HEK293 (cell line): ENCODE data around the gene VRK2.

Experiments used
- CTCF ChIA-PET: fragments of 350-600 bp; formaldehyde crosslinking; extraction: SDS; loops from one replicate; lab custom pipeline; 2021; ENCODE audit warnings: antibody characterized with exemption; lab: Yijun Ruan, JAX
- POLR2A ChIA-PET: fragments of 300-600 bp; formaldehyde crosslinking; extraction: SDS; loops from one replicate; lab custom pipeline; 2020; ENCODE audit warnings: antibody characterized with exemption, inconsistent platforms; lab: Yijun Ruan, JAX
- H3K27ac ChIP-seq: fragments of 200-500 bp; sonication (Bioruptor generic); 2 replicates; pipeline ENCODE4 v1.5.1; 2014; ENCODE audit warnings: low read depth, low read length, control low read depth, inconsistent platforms; ENCODE audit errors: extremely low read depth
- H3K36me3 ChIP-seq, 2 experiments: fragments of 200-500 bp in 1 of 2; sonication (Bioruptor generic) in 1 of 2; 1 replicate in 1 of 2; 2 replicates in 1 of 2; pipeline ENCODE4 v1.5.1; 2014 to 2017; ENCODE audit warnings: inconsistent platforms in 2 of 2, low read length in 2 of 2; ENCODE audit not compliant: control insufficient read depth in 2 of 2, insufficient read depth in 1 of 2
- H3K4me1 ChIP-seq: fragments of 200-500 bp; sonication (Bioruptor generic); 2 replicates; pipeline ENCODE4 v1.5.1; 2014; ENCODE audit warnings: mild to moderate bottlenecking, low read length, inconsistent platforms; ENCODE audit not compliant: control insufficient read depth, insufficient read depth
- H3K4me3 ChIP-seq: 2 replicates; pipeline ENCODE4 v1.5.1; 2011; ENCODE audit warnings: low read depth, mild to moderate bottlenecking, control low read depth, low read length, moderate library complexity
- H3K9me3 ChIP-seq: fragments of 200-500 bp; sonication (Bioruptor generic); 2 replicates; pipeline ENCODE4 v1.5.1; 2014; ENCODE audit warnings: low read depth, low read length, inconsistent platforms; ENCODE audit not compliant: control insufficient read depth, insufficient read depth
- AEBP2 ChIP-seq: fragments of 450-650 bp; formaldehyde crosslinking; IDR thresholded peaks from 2 replicates; pipeline ENCODE4 v1.5.1; 2016; ENCODE audit warnings: missing biosample characterization, missing genetic modification characterization, borderline replicate concordance
- BCL11A ChIP-seq: fragments of 450-650 bp; formaldehyde crosslinking; IDR thresholded peaks from 2 replicates; pipeline ENCODE4 v1.5.1; 2016; ENCODE audit warnings: low read depth, missing biosample characterization, missing genetic modification characterization
- GLIS1 ChIP-seq: fragments of 450-650 bp; formaldehyde crosslinking; IDR thresholded peaks from 2 replicates; pipeline ENCODE4 v1.5.1; 2016; ENCODE audit warnings: missing biosample characterization, missing genetic modification characterization
- KLF10 ChIP-seq: fragments of 450-650 bp; IDR thresholded peaks from 2 replicates; pipeline ENCODE4 v1.5.1; 2018; ENCODE audit warnings: missing biosample characterization, mild to moderate bottlenecking, missing genetic modification characterization
- PRDM1 ChIP-seq: fragments of 450-650 bp; formaldehyde crosslinking; IDR thresholded peaks from 2 replicates; pipeline ENCODE4; 2016; ENCODE audit warnings: missing biosample characterization, missing genetic modification characterization
- WT1 ChIP-seq: fragments of 450-650 bp; formaldehyde crosslinking; IDR thresholded peaks from 2 replicates; pipeline ENCODE4 v1.5.1; 2016; ENCODE audit warnings: missing biosample characterization, missing genetic modification characterization
- ZNF140 ChIP-seq: fragments of 450-650 bp; formaldehyde crosslinking; IDR thresholded peaks from 2 replicates; pipeline ENCODE4 v1.5.1; 2016; ENCODE audit warnings: missing biosample characterization, missing genetic modification characterization
- ZNF148 ChIP-seq: fragments of 450-650 bp; formaldehyde crosslinking; IDR thresholded peaks from 2 replicates; pipeline ENCODE4 v1.5.0; 2017; ENCODE audit warnings: missing biosample characterization, missing genetic modification characterization, borderline replicate concordance
- ZNF214 ChIP-seq: fragments of 450-650 bp; formaldehyde crosslinking; IDR thresholded peaks from 2 replicates; pipeline ENCODE4 v1.5.1; 2017; ENCODE audit warnings: missing biosample characterization, mild to moderate bottlenecking, missing genetic modification characterization, borderline replicate concordance
- ZNF391 ChIP-seq: fragments of 450-650 bp; formaldehyde crosslinking; IDR thresholded peaks from 2 replicates; pipeline ENCODE4 v1.5.1; 2016; ENCODE audit warnings: low read depth, missing biosample characterization, missing genetic modification characterization, borderline replicate concordance
- ZNF530 ChIP-seq: fragments of 450-650 bp; formaldehyde crosslinking; IDR thresholded peaks from 2 replicates; pipeline ENCODE4 v1.5.1; 2016; ENCODE audit warnings: low read depth, missing biosample characterization, missing genetic modification characterization
- ZNF704 ChIP-seq: fragments of 450-650 bp; formaldehyde crosslinking; IDR thresholded peaks from 2 replicates; pipeline ENCODE4 v1.5.1; 2016; ENCODE audit warnings: missing biosample characterization, missing genetic modification characterization
- ZSCAN30 ChIP-seq: fragments of 450-650 bp; IDR thresholded peaks from 2 replicates; pipeline ENCODE4 v1.5.1; 2018; ENCODE audit warnings: missing biosample characterization, mild to moderate bottlenecking, missing genetic modification characterization, moderate library complexity

VRK2 gene

GRCh38 chr2:58137221-58137620, 90.6 kb downstream of the VRK2 start:
- H3K27ac ChIP-seq = no peak overlapping the region
- TF ChIP-seq GLIS1 (tag by site-specific recombination) (no peak), ZNF530 (tag by site-specific recombination) (no peak), ZNF704 (tag by site-specific recombination) (no peak), BCL11A (tag by site-specific recombination) (no peak), ZNF140 (tag by site-specific recombination) (no peak), ZNF391 (tag by site-specific recombination) (no peak), ZSCAN30 (no peak), KLF10 (tag by site-specific recombination) (no peak), ZNF214 (tag by site-specific recombination) (no peak), WT1 (tag by site-specific recombination) (no peak), ZNF148 (tag by site-specific recombination) (no peak)
- no peaks in the 10 kb centered on the region; a peak in 1 of 3 replicates for H3K36me3 ChIP-seq
- H3K9me3 ChIP-seq = no peaks in the 10 kb centered on the region
- POLR2A ChIA-PET = no interaction called here
- CTCF ChIA-PET = no interaction called here
- H3K4me1 ChIP-seq = no peaks in the 10 kb centered on the region
- no peak overlapping the region for H3K4me3 ChIP-seq

- Histone ChIP-seq H3K36me3 (no peaks in the 10 kb centered on the region; a peak in 1 of 3 replicates), H3K27ac (no peak overlapping the region), H3K4me1 (no peaks in the 10 kb centered on the region), H3K4me3 (no peak overlapping the region), H3K9me3 (no peaks in the 10 kb centered on the region)
- POLR2A ChIA-PET = no interaction called here
- no peak for TF ChIP-seq KLF10 (tag by site-specific recombination)
- CTCF ChIA-PET = no interaction called here
Measured at GRCh38 chr2:58137856-58138255, 91.2 kb downstream of the VRK2 start.

GRCh38 chr2:58138396-58139030, 91.9 kb downstream of the VRK2 start:
- ChIA-PET CTCF (no interaction called here), POLR2A (no interaction called here)
- Histone ChIP-seq H3K9me3 (no peaks in the 10 kb centered on the region), H3K36me3 (peaks cover 0 to 2% of the 10 kb centered on the region in 2 experiments; a peak in 1 of 3 replicates), H3K4me1 (no peaks in the 10 kb centered on the region), H3K4me3 (no peak overlapping the region), H3K27ac (no peak overlapping the region)
- TF ChIP-seq AEBP2 (tag by site-specific recombination) (no peak), PRDM1 (tag by site-specific recombination) (0 out of 2 replicates have a peak, but pooled peaks have one; percentile 25)
